Progenitor cell of endocrine pancreas (in vitro differentiated cells): ENCODE results near the gene SOCS7. TPM values are rescaled to one million over a fixed set of nuclear protein-coding genes. Genes with fewer than 3 reads are reported as not detected.

Source experiments
- DNase-seq: peaks from one replicate; pipeline ENCODE4 v3.0.0; 2021; ENCODE audit warnings: low spot score; ENCODE audit not compliant: unreplicated experiment
- H3K27ac Mint-ChIP-seq: 2 replicates; pipeline ENCODE4 v1.8.0; 2021; ENCODE audit warnings: mild to moderate bottlenecking, moderate library complexity, mixed read lengths
- H3K27me3 Mint-ChIP-seq: 2 replicates; pipeline ENCODE4 v1.8.0; 2021; ENCODE audit warnings: mixed read lengths
- H3K36me3 Mint-ChIP-seq: 2 replicates; pipeline ENCODE4 v1.8.0; 2022; ENCODE audit warnings: mixed read lengths; ENCODE audit not compliant: insufficient read depth
- H3K4me1 Mint-ChIP-seq: 2 replicates; pipeline ENCODE4 v1.8.0; 2021; ENCODE audit warnings: low read depth, mixed read lengths
- H3K4me3 Mint-ChIP-seq: 2 replicates; pipeline ENCODE4 v1.8.0; 2021; ENCODE audit warnings: low read depth, mild to moderate bottlenecking, moderate library complexity, mixed read lengths
- H3K9me3 Mint-ChIP-seq: 2 replicates; pipeline ENCODE4 v1.8.0; 2021; ENCODE audit warnings: low read depth, mixed read lengths
- total RNA-seq: library from RNA; stranded (reverse); gene quantifications from 2 replicates; pipeline ENCODE4 v1.2.1, GENCODE V29; 2021
- TF ChIP-seq, protein P1 (sequence below): fragments of 200-600 bp; sonication (generic); IDR thresholded peaks from one replicate; pipeline ENCODE4 v1.5.0; 2021; ENCODE audit warnings: antibody characterized with exemption, mild to moderate bottlenecking; ENCODE audit not compliant: unreplicated experiment

Gene SOCS7
- total RNA-seq, 1 donor from 2014 or later = 31.6 TPM

- TF ChIP-seq, protein P1, sequence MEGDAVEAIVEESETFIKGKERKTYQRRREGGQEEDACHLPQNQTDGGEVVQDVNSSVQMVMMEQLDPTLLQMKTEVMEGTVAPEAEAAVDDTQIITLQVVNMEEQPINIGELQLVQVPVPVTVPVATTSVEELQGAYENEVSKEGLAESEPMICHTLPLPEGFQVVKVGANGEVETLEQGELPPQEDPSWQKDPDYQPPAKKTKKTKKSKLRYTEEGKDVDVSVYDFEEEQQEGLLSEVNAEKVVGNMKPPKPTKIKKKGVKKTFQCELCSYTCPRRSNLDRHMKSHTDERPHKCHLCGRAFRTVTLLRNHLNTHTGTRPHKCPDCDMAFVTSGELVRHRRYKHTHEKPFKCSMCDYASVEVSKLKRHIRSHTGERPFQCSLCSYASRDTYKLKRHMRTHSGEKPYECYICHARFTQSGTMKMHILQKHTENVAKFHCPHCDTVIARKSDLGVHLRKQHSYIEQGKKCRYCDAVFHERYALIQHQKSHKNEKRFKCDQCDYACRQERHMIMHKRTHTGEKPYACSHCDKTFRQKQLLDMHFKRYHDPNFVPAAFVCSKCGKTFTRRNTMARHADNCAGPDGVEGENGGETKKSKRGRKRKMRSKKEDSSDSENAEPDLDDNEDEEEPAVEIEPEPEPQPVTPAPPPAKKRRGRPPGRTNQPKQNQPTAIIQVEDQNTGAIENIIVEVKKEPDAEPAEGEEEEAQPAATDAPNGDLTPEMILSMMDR = no peak
- Mint-ChIP-seq H3K27me3 (peaks cover 35% of the 10 kb centered on the region), H3K36me3 (no peaks in the 10 kb centered on the region), H3K9me3 (no peaks in the 10 kb centered on the region), H3K4me3 (no peak overlapping the region), H3K4me1 (peaks cover 7% of the 10 kb centered on the region), H3K27ac (peak overlapping the region; percentile 16)
- DNase-seq = no peak
Observed at GRCh38 chr17:38329808-38330730, 21.6 kb upstream of the SOCS7 start.

GRCh38 chr17:38330941-38331411, 20.7 kb upstream of the SOCS7 start:
- H3K9me3 Mint-ChIP-seq = no peaks in the 10 kb centered on the region

GRCh38 chr17:38332735-38333134, 18.9 kb upstream of the SOCS7 start:
- H3K36me3 Mint-ChIP-seq = no peaks in the 10 kb centered on the region
- no peak for DNase-seq
- H3K27ac Mint-ChIP-seq = no peak overlapping the region
- H3K9me3 Mint-ChIP-seq = no peaks in the 10 kb centered on the region
- TF ChIP-seq, protein P1 = no peak
- no peaks in the 10 kb centered on the region for H3K4me1 Mint-ChIP-seq
- no peak overlapping the region for H3K4me3 Mint-ChIP-seq
- H3K27me3 Mint-ChIP-seq = peaks cover 34% of the 10 kb centered on the region

More at GRCh38 chr17:38330941-38331411, 20.7 kb upstream of the SOCS7 start:
- Mint-ChIP-seq H3K4me1 (peaks cover under 1% of the 10 kb centered on the region), H3K36me3 (no peaks in the 10 kb centered on the region), H3K27me3 (peaks cover 38% of the 10 kb centered on the region), H3K27ac (no peak overlapping the region), H3K4me3 (no peak overlapping the region)
- TF ChIP-seq, protein P1 = no peak
- DNase-seq = no peak

GRCh38 chr17:38333635-38334295, 17.9 kb upstream of the SOCS7 start:
- H3K27ac Mint-ChIP-seq = no peak overlapping the region

More at GRCh38 chr17:38333635-38334295, 17.9 kb upstream of the SOCS7 start:
- TF ChIP-seq, protein P1 = peak; percentile 69
- H3K4me3 Mint-ChIP-seq = no peak overlapping the region
- H3K4me1 Mint-ChIP-seq = no peaks in the 10 kb centered on the region
- H3K9me3 Mint-ChIP-seq = no peaks in the 10 kb centered on the region
- no peaks in the 10 kb centered on the region for H3K36me3 Mint-ChIP-seq
- peaks cover 32% of the 10 kb centered on the region for H3K27me3 Mint-ChIP-seq
- peak; percentile 56 for DNase-seq
